ENCODE measurements around the gene C4orf50.

The C4orf50 gene

DNA sequence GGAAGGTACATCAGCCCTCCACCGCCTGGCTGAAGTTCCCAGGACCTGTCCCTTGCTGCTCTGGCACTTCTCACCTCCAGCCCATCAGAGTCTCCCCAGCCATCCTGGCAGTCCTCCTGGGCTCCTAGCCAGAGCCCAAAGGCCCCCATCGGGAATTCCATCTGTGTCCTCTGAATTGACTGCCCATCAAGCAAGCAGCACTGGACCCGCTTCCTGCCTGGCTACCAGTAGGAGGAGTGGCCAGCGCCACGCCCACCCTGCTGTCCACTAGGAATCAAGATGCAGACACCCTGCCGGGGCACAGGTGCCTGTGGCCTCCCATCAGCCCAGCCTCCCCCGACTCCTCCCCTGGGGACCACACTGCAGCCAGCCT, 47.2 kb downstream of the C4orf50 start:
- H3K27me3 ChIP-seq: no peaks in the 10 kb centered on the region

DNA sequence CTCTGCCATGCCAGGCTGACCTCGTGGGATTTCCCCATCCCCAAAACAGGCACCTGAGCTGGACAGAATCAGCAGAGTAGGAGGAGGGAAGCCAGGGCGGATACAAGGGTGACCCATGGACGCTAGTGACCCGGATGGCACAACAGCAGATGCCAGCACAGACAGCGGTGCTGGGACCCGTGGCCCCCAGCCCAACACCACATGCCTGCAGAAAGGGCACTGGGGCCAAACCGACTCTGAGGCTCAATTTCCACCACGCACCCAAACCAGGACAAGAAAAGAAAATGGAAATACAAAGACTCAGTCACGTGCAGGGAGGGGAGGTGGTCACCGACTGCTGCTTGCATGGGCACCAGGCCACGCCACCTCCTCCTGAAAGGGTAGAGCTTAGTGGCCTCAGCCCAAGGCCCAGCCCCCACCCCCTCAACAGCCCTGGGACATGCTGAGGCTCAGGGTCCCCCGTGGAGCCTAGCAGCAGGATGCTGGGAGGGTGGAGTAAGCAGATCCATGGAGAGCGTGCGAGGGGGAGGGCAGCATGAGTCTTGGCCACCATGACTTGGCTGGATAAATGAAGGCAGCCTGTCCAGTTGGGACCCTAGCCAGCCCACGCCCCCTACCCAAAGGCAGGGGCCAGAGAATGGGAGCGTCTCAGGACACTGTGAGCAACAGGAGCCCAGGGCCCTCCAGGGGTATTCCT, 47.7 kb downstream of the C4orf50 start:
- TF ChIP-seq, protein P1, sequence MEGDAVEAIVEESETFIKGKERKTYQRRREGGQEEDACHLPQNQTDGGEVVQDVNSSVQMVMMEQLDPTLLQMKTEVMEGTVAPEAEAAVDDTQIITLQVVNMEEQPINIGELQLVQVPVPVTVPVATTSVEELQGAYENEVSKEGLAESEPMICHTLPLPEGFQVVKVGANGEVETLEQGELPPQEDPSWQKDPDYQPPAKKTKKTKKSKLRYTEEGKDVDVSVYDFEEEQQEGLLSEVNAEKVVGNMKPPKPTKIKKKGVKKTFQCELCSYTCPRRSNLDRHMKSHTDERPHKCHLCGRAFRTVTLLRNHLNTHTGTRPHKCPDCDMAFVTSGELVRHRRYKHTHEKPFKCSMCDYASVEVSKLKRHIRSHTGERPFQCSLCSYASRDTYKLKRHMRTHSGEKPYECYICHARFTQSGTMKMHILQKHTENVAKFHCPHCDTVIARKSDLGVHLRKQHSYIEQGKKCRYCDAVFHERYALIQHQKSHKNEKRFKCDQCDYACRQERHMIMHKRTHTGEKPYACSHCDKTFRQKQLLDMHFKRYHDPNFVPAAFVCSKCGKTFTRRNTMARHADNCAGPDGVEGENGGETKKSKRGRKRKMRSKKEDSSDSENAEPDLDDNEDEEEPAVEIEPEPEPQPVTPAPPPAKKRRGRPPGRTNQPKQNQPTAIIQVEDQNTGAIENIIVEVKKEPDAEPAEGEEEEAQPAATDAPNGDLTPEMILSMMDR (IDR thresholded peaks at IDR 0.05; ENCODE audit: low read depth, low read length): no peak
- H3K4me1 ChIP-seq: no peaks in the 10 kb centered on the region
- H3K36me3 ChIP-seq: no peaks in the 10 kb centered on the region
- H3K4me3 ChIP-seq (ENCODE audit: low read depth, low read length): no peak overlapping the region
- H3K27me3 ChIP-seq: no peaks in the 10 kb centered on the region
- no peaks in the 10 kb centered on the region for H3K9me3 ChIP-seq
- no peak for DNase-seq

More for the DNA sequence above, 47.2 kb downstream of the C4orf50 start:
- no peaks in the 10 kb centered on the region for H3K9me3 ChIP-seq
- DNase-seq: peak; percentile 30
- TF ChIP-seq, protein P1 (IDR thresholded peaks at IDR 0.05; ENCODE audit: low read depth, low read length): no peak
- H3K4me1 ChIP-seq: no peaks in the 10 kb centered on the region
- H3K4me3 ChIP-seq (ENCODE audit: low read depth, low read length): no peak overlapping the region
- H3K36me3 ChIP-seq: no peaks in the 10 kb centered on the region

DNA sequence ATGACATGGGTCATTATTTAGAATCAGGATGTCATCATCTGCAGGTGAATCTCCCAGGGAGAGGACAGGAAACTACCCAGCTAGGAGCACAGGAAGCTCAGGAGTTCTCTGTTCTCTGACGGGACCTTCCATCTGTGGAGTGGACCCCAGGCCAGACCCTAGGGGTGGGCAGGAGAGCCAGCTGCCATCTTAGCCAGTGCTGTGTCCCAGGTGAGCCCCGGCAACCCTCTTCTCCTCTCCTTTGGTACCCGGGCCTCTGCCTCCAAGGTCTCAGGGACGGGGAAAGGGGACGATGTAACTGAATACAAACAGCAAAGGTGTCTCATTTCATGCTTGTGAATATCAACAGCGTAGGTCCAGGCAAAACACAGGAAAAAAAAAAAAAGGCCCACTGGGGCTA, 48.5 kb downstream of the C4orf50 start:
- Histone ChIP-seq H3K4me3 (ENCODE audit: low read depth, low read length) (no peak overlapping the region), H3K9me3 (no peaks in the 10 kb centered on the region), H3K27me3 (no peaks in the 10 kb centered on the region), H3K36me3 (no peaks in the 10 kb centered on the region), H3K4me1 (no peaks in the 10 kb centered on the region)
- no peak for DNase-seq
- TF ChIP-seq, protein P1 (IDR thresholded peaks at IDR 0.05; ENCODE audit: low read depth, low read length): no peak

- Histone ChIP-seq H3K9me3 (no peaks in the 10 kb centered on the region), H3K27me3 (no peaks in the 10 kb centered on the region), H3K4me3 (ENCODE audit: low read depth, low read length) (no peak overlapping the region), H3K4me1 (no peaks in the 10 kb centered on the region), H3K36me3 (no peaks in the 10 kb centered on the region)
- TF ChIP-seq, protein P1 (IDR thresholded peaks at IDR 0.05; ENCODE audit: low read depth, low read length): no peak
- no peak for DNase-seq
These were observed 48.9 kb downstream of the C4orf50 start for GRCh38 chr4:5969336-5969735.

DNA sequence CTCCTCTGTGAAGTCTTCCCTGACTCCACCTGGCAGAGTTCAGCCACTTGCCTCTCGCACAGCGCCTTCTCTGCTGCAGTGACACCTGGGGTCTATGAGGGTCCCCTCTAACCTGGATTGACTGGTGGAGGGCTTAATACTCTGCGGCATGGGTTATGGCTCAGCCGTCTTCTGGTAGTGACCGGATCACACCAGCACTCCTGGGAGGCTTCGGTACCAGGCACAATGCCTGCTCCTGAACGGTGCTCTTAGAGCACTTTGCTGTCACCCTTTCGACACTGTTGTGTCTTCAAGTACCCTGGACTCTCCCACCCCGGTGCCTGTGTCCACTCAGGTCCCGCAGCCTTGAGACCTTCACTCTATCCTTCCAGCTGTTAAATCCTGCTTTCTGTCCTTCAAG, 50.0 kb downstream of the C4orf50 start:
- TF ChIP-seq, protein P1 (IDR thresholded peaks at IDR 0.05; ENCODE audit: low read depth, low read length): no peak
- no peak for DNase-seq
- Histone ChIP-seq H3K27me3 (no peaks in the 10 kb centered on the region), H3K4me1 (no peaks in the 10 kb centered on the region; the same call in 1 of the 2 replicates), H3K4me3 (ENCODE audit: low read depth, low read length) (no peak overlapping the region), H3K36me3 (no peaks in the 10 kb centered on the region), H3K9me3 (no peaks in the 10 kb centered on the region)

- Histone ChIP-seq H3K36me3 (no peaks in the 10 kb centered on the region), H3K9me3 (no peaks in the 10 kb centered on the region), H3K4me1 (no peaks in the 10 kb centered on the region; the same call in 1 of the 2 replicates), H3K4me3 (ENCODE audit: low read depth, low read length) (no peak overlapping the region), H3K27me3 (no peaks in the 10 kb centered on the region)
- TF ChIP-seq, protein P1 (IDR thresholded peaks at IDR 0.05; ENCODE audit: low read depth, low read length): no peak
- DNase-seq: no peak
These were observed 50.4 kb downstream of the C4orf50 start for GRCh38 chr4:5967783-5968182.
